Caco-2 (cell line): ENCODE data around the gene ABT1. TPM values are rescaled to one million over a fixed set of nuclear protein-coding genes. Genes with fewer than 3 reads are reported as not detected.
A peak's percentile ranks its signal among the peaks of the same experiment; 100 is the strongest.

Experiments
- BruUV-seq: library from RNA; stranded (reverse); fragments of 400-500 nt; replicated peaks from 2 replicates; lab custom pipeline; 2021; lab: Mats Ljungman, UMichigan
- CTCF ChIA-PET: fragments of 300-600 bp; sonication (Branson Sonifier 250); formaldehyde crosslinking; loops from one replicate; lab custom pipeline; 2022; ENCODE audit warnings: antibody characterized with exemption; lab: Charles Lee
- POLR2A ChIA-PET: fragments of 300-600 bp; sonication (Branson Sonifier 250); formaldehyde crosslinking; loops from one replicate; lab custom pipeline; 2022; ENCODE audit warnings: antibody characterized with exemption; lab: Charles Lee
- DNase-seq, 2 experiments: peaks; one replicate each; pipeline versions ENCODE4 v3.0.0 to v3.0.0-alpha.2; 2020 to 2022
- H3K27me3 ChIP-seq: replicated peaks from 2 replicates; pipeline ENCODE4 v1.6.0; 2011; ENCODE audit warnings: low read length; ENCODE audit not compliant: control insufficient read depth, insufficient read depth
- H3K36me3 ChIP-seq: 2 replicates; pipeline ENCODE4 v1.5.1; 2011; ENCODE audit warnings: low read length; ENCODE audit not compliant: control insufficient read depth, insufficient read depth
- H3K4me1 ChIP-seq: fragments of 250-450 bp; sonication (Bioruptor Pico); 2 replicates; pipeline ENCODE4 v1.5.1; 2020; ENCODE audit warnings: mild to moderate bottlenecking
- H3K4me3 ChIP-seq: 2 replicates; pipeline ENCODE4 v1.5.1; 2011; ENCODE audit warnings: low read depth, mild to moderate bottlenecking, control low read depth, low read length
- H3K9me3 ChIP-seq: fragments of 250-450 bp; sonication (Bioruptor Pico); 2 replicates; pipeline ENCODE4 v1.5.1; 2020; ENCODE audit warnings: mild to moderate bottlenecking, moderate library complexity
- H3K27ac Mint-ChIP-seq: one replicate; pipeline ENCODE4 v1.8.0; 2022; ENCODE audit warnings: mixed read lengths; ENCODE audit not compliant: unreplicated experiment
- H3K27me3 Mint-ChIP-seq: one replicate; pipeline ENCODE4 v1.8.0; 2022; ENCODE audit warnings: mixed read lengths; ENCODE audit not compliant: insufficient read depth, unreplicated experiment
- H3K36me3 Mint-ChIP-seq: one replicate; pipeline ENCODE4 v1.8.0; 2022; ENCODE audit warnings: mild to moderate bottlenecking, mixed read lengths; ENCODE audit not compliant: insufficient read depth, unreplicated experiment
- H3K4me1 Mint-ChIP-seq: one replicate; pipeline ENCODE4 v1.8.0; 2022; ENCODE audit warnings: low read depth, mixed read lengths; ENCODE audit not compliant: unreplicated experiment
- H3K4me3 Mint-ChIP-seq: one replicate; pipeline ENCODE4 v1.8.0; 2022; ENCODE audit warnings: mild to moderate bottlenecking, moderate library complexity, mixed read lengths; ENCODE audit not compliant: unreplicated experiment
- H3K9me3 Mint-ChIP-seq: one replicate; pipeline ENCODE4 v1.8.0; 2022; ENCODE audit warnings: mixed read lengths; ENCODE audit not compliant: unreplicated experiment
- intact Hi-C: fragments of 100-400 bp; cut with micrococcal nuclease; formaldehyde crosslinking; loops from one replicate; pipeline ENCODE4 v1.10.0; 2022; ENCODE audit not compliant: unreplicated experiment
- total RNA-seq: library from RNA; stranded (reverse); gene quantifications from 2 replicates; pipeline ENCODE4 v1.2.3, GENCODE V29; 2022
- TF ChIP-seq, protein P1 (sequence below), 2 experiments: fragments of 200-600 bp in 1 of 2; IDR thresholded peaks; 1 replicate in 1 of 2; 2 replicates in 1 of 2; pipeline versions ENCODE4 v1.5.1 to v1.8.0; 2011 to 2022; ENCODE audit warnings: antibody characterized with exemption in 1 of 2, control low read depth in 1 of 2, inconsistent platforms in 1 of 2, low read depth in 1 of 2, low read length in 1 of 2, mild to moderate bottlenecking in 1 of 2, moderate library complexity in 1 of 2; ENCODE audit not compliant: insufficient read depth in 1 of 2, severe bottlenecking in 1 of 2, unreplicated experiment in 1 of 2

Gene ABT1
- total RNA-seq, 1 experiment from 2014 or later = 15.1 TPM

- H3K4me3 Mint-ChIP-seq = no peak overlapping the region
- TF ChIP-seq, protein P1, sequence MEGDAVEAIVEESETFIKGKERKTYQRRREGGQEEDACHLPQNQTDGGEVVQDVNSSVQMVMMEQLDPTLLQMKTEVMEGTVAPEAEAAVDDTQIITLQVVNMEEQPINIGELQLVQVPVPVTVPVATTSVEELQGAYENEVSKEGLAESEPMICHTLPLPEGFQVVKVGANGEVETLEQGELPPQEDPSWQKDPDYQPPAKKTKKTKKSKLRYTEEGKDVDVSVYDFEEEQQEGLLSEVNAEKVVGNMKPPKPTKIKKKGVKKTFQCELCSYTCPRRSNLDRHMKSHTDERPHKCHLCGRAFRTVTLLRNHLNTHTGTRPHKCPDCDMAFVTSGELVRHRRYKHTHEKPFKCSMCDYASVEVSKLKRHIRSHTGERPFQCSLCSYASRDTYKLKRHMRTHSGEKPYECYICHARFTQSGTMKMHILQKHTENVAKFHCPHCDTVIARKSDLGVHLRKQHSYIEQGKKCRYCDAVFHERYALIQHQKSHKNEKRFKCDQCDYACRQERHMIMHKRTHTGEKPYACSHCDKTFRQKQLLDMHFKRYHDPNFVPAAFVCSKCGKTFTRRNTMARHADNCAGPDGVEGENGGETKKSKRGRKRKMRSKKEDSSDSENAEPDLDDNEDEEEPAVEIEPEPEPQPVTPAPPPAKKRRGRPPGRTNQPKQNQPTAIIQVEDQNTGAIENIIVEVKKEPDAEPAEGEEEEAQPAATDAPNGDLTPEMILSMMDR (IDR thresholded peaks at IDR 0.05; ENCODE audit: insufficient read depth in 1 of 2, low read depth in 1 of 2, low read length in 1 of 2, severe bottlenecking in 1 of 2, unreplicated experiment in 1 of 2) = no peak
- POLR2A ChIA-PET = no interaction called here
Measured at GRCh38 chr6:26604026-26604425, 7.3 kb downstream of the ABT1 start.

DNA sequence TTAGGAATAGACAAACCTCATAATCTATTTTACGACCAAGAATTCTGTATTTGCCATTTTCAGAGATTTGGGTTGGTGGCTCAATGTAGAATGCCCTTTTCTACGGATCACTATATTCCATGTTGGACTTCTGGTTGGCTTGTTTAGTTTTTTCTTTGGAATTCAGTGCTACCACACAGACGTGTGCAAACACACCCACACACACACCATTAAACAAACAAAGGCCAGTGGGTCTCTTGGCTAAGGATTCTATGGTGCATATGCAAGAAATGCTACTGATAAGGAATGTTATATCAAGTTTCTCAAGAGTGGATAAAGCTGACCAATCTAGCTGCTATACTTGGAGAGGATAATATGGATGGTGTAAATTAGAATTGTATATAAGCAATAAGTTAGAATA, 8.0 kb downstream of the ABT1 start:
- no peaks in the 10 kb centered on the region for H3K4me1 ChIP-seq
- no peaks in the 10 kb centered on the region for H3K36me3 ChIP-seq

More at GRCh38 chr6:26604026-26604425, 7.3 kb downstream of the ABT1 start:
- no peaks in the 10 kb centered on the region for H3K9me3 ChIP-seq
- H3K4me1 Mint-ChIP-seq = no peaks in the 10 kb centered on the region
- no peaks in the 10 kb centered on the region for H3K27me3 Mint-ChIP-seq
- H3K4me1 ChIP-seq = no peaks in the 10 kb centered on the region
- no peak for DNase-seq
- no peak overlapping the region for H3K4me3 ChIP-seq
- no peak overlapping the region for H3K27ac Mint-ChIP-seq
- no peaks in the 10 kb centered on the region for H3K9me3 Mint-ChIP-seq
- no peaks in the 10 kb centered on the region for H3K27me3 ChIP-seq
- intact Hi-C loops = no loop called here
- no peaks in the 10 kb centered on the region for H3K36me3 Mint-ChIP-seq
- BruUV-seq = no TSS peak
- H3K36me3 ChIP-seq = no peaks in the 10 kb centered on the region
- CTCF ChIA-PET = no interaction called here

DNA sequence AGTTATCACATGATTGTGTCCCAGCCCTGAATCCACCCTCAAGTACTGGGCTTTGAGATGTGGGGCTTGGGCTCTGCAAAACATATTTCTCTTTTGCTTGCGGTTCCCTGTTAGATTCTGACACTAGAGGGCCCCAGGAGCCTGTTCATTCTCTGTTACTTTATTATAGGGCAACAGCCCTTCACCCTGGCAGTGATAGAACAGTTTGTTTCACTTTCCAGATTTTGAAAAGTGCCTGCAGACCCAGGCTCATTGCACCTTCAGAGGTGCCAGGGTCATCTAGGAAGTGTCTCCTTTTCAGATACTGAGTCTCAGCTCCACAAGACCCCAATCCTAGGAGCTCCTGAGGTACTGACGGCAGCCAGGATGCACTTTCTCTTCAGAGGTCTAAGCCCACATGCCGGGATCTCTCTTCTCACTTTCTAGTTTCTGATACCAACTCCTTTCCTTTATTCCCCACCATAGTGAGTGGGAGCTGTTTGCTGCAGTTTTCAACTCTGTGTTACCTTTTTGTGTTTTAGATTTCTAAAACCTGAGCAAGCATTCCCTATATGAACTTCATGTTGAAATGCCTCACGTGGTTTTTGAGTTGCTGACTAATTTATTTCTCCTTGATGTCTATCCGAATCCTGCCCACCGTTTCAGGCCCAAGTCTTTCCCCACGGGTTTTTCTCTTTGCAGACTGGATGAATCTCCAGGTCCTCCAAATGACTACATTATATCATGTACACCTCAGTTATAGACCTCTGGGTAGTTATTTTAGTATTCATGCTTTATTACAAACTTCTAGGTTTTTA, 10.9 kb downstream of the ABT1 start:
- CTCF ChIA-PET = no interaction called here
- POLR2A ChIA-PET = no interaction called here
- Mint-ChIP-seq H3K27ac (no peak overlapping the region), H3K4me3 (no peak overlapping the region), H3K27me3 (no peaks in the 10 kb centered on the region), H3K4me1 (no peaks in the 10 kb centered on the region), H3K36me3 (no peaks in the 10 kb centered on the region), H3K9me3 (no peaks in the 10 kb centered on the region)
- Histone ChIP-seq H3K4me3 (no peak overlapping the region), H3K9me3 (no peaks in the 10 kb centered on the region), H3K4me1 (no peaks in the 10 kb centered on the region), H3K36me3 (no peaks in the 10 kb centered on the region), H3K27me3 (no peaks in the 10 kb centered on the region)
- intact Hi-C loops = loop anchor here (1.0 kb wide), 1 partner anchor 472 kb away; no protein-coding TSS in a partner anchor
- no TSS peak for BruUV-seq
- peak; percentile 55 to 71 for DNase-seq
- TF ChIP-seq, protein P1 (IDR thresholded peaks at IDR 0.05; ENCODE audit: insufficient read depth in 1 of 2, low read depth in 1 of 2, low read length in 1 of 2, severe bottlenecking in 1 of 2, unreplicated experiment in 1 of 2) = peak; percentile 71 to 86

More for the DNA sequence above, 8.0 kb downstream of the ABT1 start:
- H3K4me1 Mint-ChIP-seq = no peaks in the 10 kb centered on the region
- H3K9me3 Mint-ChIP-seq = no peaks in the 10 kb centered on the region
- ChIA-PET POLR2A (no interaction called here), CTCF (no interaction called here)
- H3K27me3 Mint-ChIP-seq = no peaks in the 10 kb centered on the region
- H3K9me3 ChIP-seq = no peaks in the 10 kb centered on the region
- intact Hi-C loops = no loop called here
- H3K4me3 Mint-ChIP-seq = no peak overlapping the region
- no peak overlapping the region for H3K4me3 ChIP-seq
- no peak overlapping the region for H3K27ac Mint-ChIP-seq
- BruUV-seq = no TSS peak
- TF ChIP-seq, protein P1 (IDR thresholded peaks at IDR 0.05; ENCODE audit: insufficient read depth in 1 of 2, low read depth in 1 of 2, low read length in 1 of 2, severe bottlenecking in 1 of 2, unreplicated experiment in 1 of 2) = no peak
- H3K27me3 ChIP-seq = no peaks in the 10 kb centered on the region
- no peaks in the 10 kb centered on the region for H3K36me3 Mint-ChIP-seq
- DNase-seq = no peak
